Testis (tissue), 2 donors: Measurements from ENCODE around the gene PLCB1.

Experiments
- CTCF ChIP-seq, 3 experiments: fragments of 450-650 bp in 2 of 3; fragments of 200-600 bp in 1 of 3; sonication (generic) in 1 of 3; IDR thresholded peaks; one replicate each; pipeline ENCODE4 v1.5.1; 2016 to 2019; ENCODE audit warnings: antibody characterized with exemption in 3 of 3, mild to moderate bottlenecking in 2 of 3, moderate library complexity in 1 of 3
- POLR2A ChIP-seq: fragments of 450-650 bp; IDR thresholded peaks from one replicate; pipeline ENCODE4 v1.6.1; 2017; ENCODE audit warnings: antibody characterized with exemption, mild to moderate bottlenecking, moderate library complexity

- TF ChIP-seq POLR2A (no peak), CTCF (IDR thresholded peaks at IDR 0.05) (no peak)
These were observed 18.5 kb downstream of the PLCB1 start for GRCh38 chr20:8150591-8150990.
